IPS-18c (cell line): ENCODE results near the gene SPATC1L.

Source experiments
- H3K4me3 ChIP-seq: 2 replicates; pipeline ENCODE4 v1.7.0; 2013; ENCODE audit warnings: low read depth, mild to moderate bottlenecking, low read length, moderate library complexity; ENCODE audit not compliant: insufficient read depth
- H3K9me3 ChIP-seq: one replicate; pipeline ENCODE4 v1.6.1; 2013; ENCODE audit warnings: mild to moderate bottlenecking, low read length, moderate library complexity; ENCODE audit not compliant: control insufficient read depth, insufficient read depth

The SPATC1L gene

DNA sequence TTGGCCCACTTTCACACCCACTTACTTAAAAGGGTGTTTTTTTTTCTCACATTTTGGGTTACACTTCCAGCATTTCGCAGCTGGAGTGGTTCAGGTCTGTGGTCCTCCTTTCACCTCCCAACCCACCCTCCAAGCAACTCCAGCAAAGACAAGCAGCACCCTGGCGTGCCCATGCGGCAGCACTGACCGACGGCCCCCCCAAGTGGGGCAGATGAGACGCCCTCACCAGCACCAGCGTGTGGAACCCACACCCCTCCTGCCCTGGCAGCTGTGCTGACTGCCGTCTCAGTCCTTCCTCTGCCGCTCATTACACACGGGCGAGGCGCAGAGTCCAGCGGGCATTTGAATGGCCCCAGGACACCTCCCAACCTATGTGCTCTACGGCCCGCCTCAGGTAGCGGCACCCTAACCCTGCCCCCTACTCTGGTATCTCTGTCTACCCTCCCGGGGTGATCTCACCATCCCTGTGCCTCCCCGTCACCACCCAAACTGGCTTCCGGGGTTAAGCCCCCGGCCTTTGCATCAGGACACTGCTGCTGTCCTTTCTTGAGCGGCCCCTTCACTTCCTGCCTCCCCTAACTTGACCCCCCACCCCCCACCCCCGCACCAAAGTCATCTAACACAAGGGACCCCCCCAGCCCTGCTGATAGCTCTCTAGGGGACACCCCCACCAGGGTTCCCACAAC is 33.4 kb upstream of the SPATC1L start:
- Histone ChIP-seq H3K4me3 (no peak overlapping the region), H3K9me3 (no peaks in the 10 kb centered on the region)

- Histone ChIP-seq H3K4me3 (no peak overlapping the region), H3K9me3 (no peaks in the 10 kb centered on the region)
Observed at GRCh38 chr21:46216132-46216747, 32.0 kb upstream of the SPATC1L start.

DNA sequence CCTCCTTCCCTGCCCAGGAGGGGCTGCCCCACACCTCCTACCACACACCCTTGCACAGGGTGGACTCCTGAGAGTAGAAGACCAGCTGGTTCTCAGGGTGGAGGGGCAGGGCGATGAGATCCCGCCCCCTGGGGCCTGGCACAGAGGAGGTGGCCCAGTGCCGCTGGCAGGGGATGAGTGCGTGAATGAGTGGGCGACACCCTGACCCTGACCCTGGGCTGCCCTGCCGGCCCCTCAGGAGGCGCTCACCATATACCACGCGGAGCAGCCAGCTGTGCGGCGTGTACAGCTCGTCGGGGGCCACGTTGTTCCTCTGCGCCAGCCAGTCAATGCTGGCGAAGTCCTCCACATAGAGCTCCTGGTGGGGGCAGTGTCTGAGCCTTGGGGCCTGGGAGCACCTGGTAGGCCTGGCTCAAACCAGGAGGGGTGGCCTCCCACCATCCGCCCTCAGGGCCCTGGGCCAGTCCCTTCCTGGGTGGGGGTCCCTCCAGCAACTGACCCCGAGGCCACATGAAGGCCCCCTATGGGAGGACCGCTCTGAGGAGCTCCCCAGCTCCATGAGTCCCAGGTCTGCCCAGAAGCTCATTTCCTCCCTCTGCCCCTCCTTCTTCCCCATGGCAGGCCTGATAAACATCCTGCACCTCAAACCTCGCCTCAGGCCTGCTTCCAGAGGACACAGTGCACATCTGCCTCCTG is 31.3 kb upstream of the SPATC1L start:
- Histone ChIP-seq H3K4me3 (no peak overlapping the region), H3K9me3 (no peaks in the 10 kb centered on the region)

DNA sequence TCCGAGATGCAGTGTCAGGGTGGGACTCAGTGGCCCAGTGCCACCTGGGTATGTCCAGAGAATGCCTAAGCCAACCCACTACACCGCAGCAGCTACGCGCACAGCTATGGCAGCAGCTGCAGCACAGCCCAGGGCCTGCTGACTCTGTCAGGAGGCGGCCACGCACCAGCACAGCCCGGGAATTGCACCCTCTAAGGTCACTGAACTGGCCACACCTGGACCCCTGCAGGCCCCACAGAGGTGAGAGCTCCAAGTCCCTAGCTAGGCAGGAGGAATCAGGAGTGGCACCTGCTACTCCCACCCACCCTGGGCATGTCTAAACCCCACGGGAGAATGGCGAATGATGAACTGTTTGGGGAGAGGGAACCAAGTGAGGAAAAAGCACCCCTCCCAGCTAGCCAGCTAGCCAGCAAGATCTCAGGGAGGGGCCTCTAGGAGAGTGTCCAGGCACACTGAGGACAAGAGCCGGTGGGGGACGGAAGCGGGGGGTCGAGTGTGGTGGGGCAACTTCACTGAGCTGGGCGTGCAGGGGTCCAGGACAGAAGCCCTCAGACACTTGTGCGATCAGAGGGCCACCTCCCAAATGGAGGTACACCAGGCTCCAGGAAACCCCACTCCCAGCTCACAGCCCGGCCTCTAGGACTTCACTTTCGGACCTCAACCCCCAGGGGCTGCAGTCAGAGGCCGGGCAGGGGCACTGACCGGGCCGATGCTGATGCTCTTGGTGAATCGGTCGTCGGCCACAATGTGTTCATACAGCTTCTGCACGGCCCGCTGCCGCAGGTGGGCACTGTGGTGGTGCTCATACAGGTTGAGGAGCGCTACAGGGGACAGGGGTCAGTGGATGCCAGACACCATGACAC is 30.4 kb upstream of the SPATC1L start:
- H3K9me3 ChIP-seq: no peaks in the 10 kb centered on the region
- H3K4me3 ChIP-seq: no peak overlapping the region

- no peak overlapping the region for H3K4me3 ChIP-seq
- no peaks in the 10 kb centered on the region for H3K9me3 ChIP-seq
Observed at GRCh38 chr21:46213620-46214286, 29.5 kb upstream of the SPATC1L start.

GRCh38 chr21:46212721-46213484 is 28.6 kb upstream of the SPATC1L start:
- no peaks in the 10 kb centered on the region for H3K9me3 ChIP-seq

GRCh38 chr21:46211786-46212720 is 27.8 kb upstream of the SPATC1L start:
- H3K4me3 ChIP-seq: no peak overlapping the region
- no peaks in the 10 kb centered on the region for H3K9me3 ChIP-seq

More at GRCh38 chr21:46212721-46213484, 28.6 kb upstream of the SPATC1L start:
- no peak overlapping the region for H3K4me3 ChIP-seq

GRCh38 chr21:46211376-46211775 is 27.1 kb upstream of the SPATC1L start:
- Histone ChIP-seq H3K9me3 (no peaks in the 10 kb centered on the region), H3K4me3 (no peak overlapping the region)

DNA sequence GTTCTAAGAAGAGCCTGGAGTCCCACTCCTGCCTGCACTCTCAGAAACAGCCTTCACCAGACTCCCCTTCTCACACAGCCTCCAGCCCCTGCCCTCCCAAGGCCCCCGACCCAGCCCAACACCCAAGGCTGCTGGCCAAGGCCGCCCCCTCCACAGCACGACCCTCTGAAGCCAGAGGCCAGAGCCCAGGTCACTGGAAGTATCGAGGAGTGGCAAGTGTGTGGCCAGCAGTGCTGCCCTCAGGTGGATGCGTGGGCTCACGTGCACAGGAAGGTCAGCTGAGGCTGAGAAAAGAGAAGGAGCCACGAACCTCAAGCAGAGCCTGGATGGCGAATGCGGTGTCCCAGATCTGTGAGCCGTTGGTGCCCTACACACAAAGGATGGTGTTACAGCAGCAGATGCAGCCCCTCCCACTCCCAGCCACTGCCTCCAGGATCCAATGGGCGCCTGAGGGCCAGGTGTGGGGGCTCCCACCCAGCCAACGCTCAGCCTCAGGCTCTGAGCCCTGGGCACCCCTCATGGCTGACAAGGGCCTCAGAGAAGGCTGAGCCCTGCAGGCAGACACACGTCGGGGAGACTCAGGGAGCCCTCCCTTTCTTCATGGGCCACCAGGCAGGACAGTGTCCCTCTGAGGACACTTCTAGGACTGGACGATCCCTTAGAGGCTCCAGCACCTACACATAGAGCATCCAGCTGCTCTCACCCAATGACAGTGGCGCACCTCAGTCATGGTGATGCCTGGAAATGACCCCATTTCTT is 26.3 kb upstream of the SPATC1L start:
- no peak overlapping the region for H3K4me3 ChIP-seq

GRCh38 chr21:46208761-46209721 is 24.8 kb upstream of the SPATC1L start:
- no peak overlapping the region for H3K4me3 ChIP-seq
- H3K9me3 ChIP-seq: no peaks in the 10 kb centered on the region

More for the DNA sequence above, 26.3 kb upstream of the SPATC1L start:
- H3K9me3 ChIP-seq: no peaks in the 10 kb centered on the region

DNA sequence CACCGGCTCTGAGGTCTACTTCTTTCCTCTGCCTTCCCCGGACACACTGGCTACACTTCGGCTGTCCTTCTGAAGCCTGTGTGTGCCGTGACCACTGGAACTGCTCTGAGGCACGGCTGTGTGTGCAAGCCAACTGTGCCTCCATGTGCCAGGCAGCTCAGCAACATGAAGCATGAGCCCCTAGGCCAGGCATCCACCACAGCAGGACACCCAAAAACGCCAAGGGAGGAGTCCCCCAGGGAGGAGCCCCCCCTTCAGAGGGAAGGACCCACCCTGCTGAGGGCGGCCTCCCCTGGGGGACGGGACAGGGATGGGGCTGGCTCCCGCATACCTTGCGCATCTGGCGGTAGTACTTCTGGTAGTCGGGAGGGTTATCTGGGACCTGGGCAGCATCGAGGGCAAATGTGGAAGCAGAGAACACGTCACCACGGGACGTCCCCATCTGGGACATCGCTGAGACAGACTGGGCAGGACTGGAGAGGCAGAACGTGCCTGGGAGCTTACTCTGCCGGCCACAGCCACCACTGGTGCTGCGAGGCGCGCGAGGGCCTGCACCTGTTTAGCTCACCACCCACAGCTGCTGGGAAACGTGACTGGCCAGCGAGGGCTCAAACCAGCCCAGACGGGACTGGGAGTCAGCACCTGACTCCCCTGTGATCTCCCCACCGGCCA is 23.8 kb upstream of the SPATC1L start:
- Histone ChIP-seq H3K4me3 (no peak overlapping the region), H3K9me3 (no peaks in the 10 kb centered on the region)

DNA sequence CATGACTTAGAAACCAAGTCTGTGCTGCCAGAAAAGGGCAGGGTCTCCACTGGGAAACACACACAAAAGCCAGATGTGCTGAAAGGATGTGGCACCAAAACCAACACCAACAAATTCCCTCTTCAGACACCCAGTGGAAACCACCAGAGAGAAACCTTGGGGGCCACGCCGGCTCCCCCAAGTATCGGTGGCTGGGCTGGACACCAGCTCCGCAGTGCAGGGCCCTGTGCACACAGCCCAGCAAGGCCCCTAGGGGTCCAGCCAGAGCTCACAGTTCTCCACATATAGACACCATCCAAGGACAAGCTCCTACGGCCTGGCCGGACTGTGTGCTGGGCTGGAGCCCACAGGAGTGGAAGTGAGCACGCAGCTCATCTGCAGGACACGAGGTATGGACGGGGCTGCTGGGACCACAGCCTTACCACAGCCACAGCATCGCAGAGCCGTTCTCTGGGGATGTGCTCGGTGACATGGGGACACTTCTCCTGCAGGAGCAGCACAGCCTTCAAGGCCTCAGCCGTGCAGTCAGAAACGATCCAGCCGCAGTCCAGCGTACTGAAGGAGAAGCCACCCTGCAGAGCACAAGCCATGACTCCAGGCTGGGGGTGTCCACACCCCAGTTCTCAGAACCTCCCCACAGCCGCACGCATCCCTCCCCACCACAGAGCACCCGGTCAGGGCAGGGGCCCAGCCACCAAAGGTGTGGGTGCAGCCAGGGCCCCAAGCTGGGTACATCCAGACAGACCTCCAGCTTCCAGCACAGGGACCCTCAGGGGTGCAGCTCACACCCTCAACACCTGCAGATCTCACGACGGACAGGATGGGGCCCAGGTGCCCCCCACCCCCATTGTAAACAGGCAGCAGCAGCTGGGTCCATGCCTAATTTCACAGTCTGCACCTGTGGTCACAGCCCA is 23.0 kb upstream of the SPATC1L start:
- no peaks in the 10 kb centered on the region for H3K9me3 ChIP-seq
- H3K4me3 ChIP-seq: no peak overlapping the region
